Epithelial cell of proximal tubule (primary cell): Measurements from ENCODE around the gene CCDC159. TPM values are rescaled to one million over a fixed set of nuclear protein-coding genes. Genes with fewer than 3 reads are reported as not detected.
A peak's percentile ranks its signal among the peaks of the same experiment; 100 is the strongest.
"Not testable (repeated sequence)": the region's sequence is repeated elsewhere in the genome, so short reads cannot be mapped to it uniquely, and the experiment has no call there.

ENCODE experiments used
- DNase-seq: peaks from one replicate; pipeline ENCODE4 v3.0.0-alpha.2; 2011; ENCODE audit warnings: low read depth
- H3K4me3 ChIP-seq: 2 replicates; pipeline ENCODE4 v1.5.1; 2011; ENCODE audit warnings: low read depth, mild to moderate bottlenecking, low read length
- CTCF ChIP-seq: conservative IDR thresholded peaks from 2 replicates; pipeline ENCODE4 v1.5.1; 2012; ENCODE audit warnings: low read depth, mild to moderate bottlenecking, low read length
- total RNA-seq: library from RNA; depleted of rRNA; stranded (reverse); fragments of >200 nt; gene quantifications from 2 replicates; pipeline ENCODE4 v1.2.3, GENCODE V29; 2015

Gene CCDC159
- total RNA-seq, 1 donor from 2014 or later = 7.8 TPM

GRCh38 chr19:11377756-11378155, 31.4 kb downstream of the CCDC159 start:
- no peak for TF ChIP-seq CTCF
- DNase-seq = no peak
- no peak overlapping the region for H3K4me3 ChIP-seq

GRCh38 chr19:11378319-11379189, 32.2 kb downstream of the CCDC159 start:
- DNase-seq = no peak
- peak; percentile 59 for TF ChIP-seq CTCF
- no peak overlapping the region for H3K4me3 ChIP-seq

GRCh38 chr19:11379269-11379845, 33.0 kb downstream of the CCDC159 start:
- not testable (repeated sequence) for H3K4me3 ChIP-seq, DNase-seq

GRCh38 chr19:11379857-11380350, 33.6 kb downstream of the CCDC159 start:
- no peak for TF ChIP-seq CTCF
- no peak for DNase-seq
- H3K4me3 ChIP-seq = no peak overlapping the region

GRCh38 chr19:11380653-11381537, 34.6 kb downstream of the CCDC159 start:
- peak; percentile 69 for DNase-seq
- H3K4me3 ChIP-seq = peak overlapping the region; percentile 59
- TF ChIP-seq CTCF = peak; percentile 67

GRCh38 chr19:11382898-11383705, 36.8 kb downstream of the CCDC159 start:
- H3K4me3 ChIP-seq = peak overlapping the region; percentile 56
- DNase-seq = no peak
- TF ChIP-seq CTCF = peak; percentile 72

GRCh38 chr19:11383706-11384048, 37.4 kb downstream of the CCDC159 start:
- no peak for DNase-seq
- no peak for TF ChIP-seq CTCF
- H3K4me3 ChIP-seq = peak overlapping the region; percentile 56
